HEK293 (cell line): ENCODE results near the gene ADAD1.

Source experiments
- CTCF ChIA-PET: fragments of 350-600 bp; formaldehyde crosslinking; extraction: SDS; loops from one replicate; lab custom pipeline; 2021; ENCODE audit warnings: antibody characterized with exemption; lab: Yijun Ruan, JAX
- POLR2A ChIA-PET: fragments of 300-600 bp; formaldehyde crosslinking; extraction: SDS; loops from one replicate; lab custom pipeline; 2020; ENCODE audit warnings: antibody characterized with exemption, inconsistent platforms; lab: Yijun Ruan, JAX
- H3K27ac ChIP-seq: fragments of 200-500 bp; sonication (Bioruptor generic); 2 replicates; pipeline ENCODE4 v1.5.1; 2014; ENCODE audit warnings: low read depth, low read length, control low read depth, inconsistent platforms; ENCODE audit errors: extremely low read depth
- H3K36me3 ChIP-seq, 2 experiments: fragments of 200-500 bp in 1 of 2; sonication (Bioruptor generic) in 1 of 2; 1 replicate in 1 of 2; 2 replicates in 1 of 2; pipeline ENCODE4 v1.5.1; 2014 to 2017; ENCODE audit warnings: inconsistent platforms in 2 of 2, low read length in 2 of 2; ENCODE audit not compliant: control insufficient read depth in 2 of 2, insufficient read depth in 1 of 2
- H3K4me1 ChIP-seq: fragments of 200-500 bp; sonication (Bioruptor generic); 2 replicates; pipeline ENCODE4 v1.5.1; 2014; ENCODE audit warnings: mild to moderate bottlenecking, low read length, inconsistent platforms; ENCODE audit not compliant: control insufficient read depth, insufficient read depth
- H3K4me3 ChIP-seq: 2 replicates; pipeline ENCODE4 v1.5.1; 2011; ENCODE audit warnings: low read depth, mild to moderate bottlenecking, control low read depth, low read length, moderate library complexity
- H3K9me3 ChIP-seq: fragments of 200-500 bp; sonication (Bioruptor generic); 2 replicates; pipeline ENCODE4 v1.5.1; 2014; ENCODE audit warnings: low read depth, low read length, inconsistent platforms; ENCODE audit not compliant: control insufficient read depth, insufficient read depth
- FEZF1 ChIP-seq: fragments of 450-650 bp; formaldehyde crosslinking; IDR thresholded peaks from 2 replicates; pipeline ENCODE4 v1.5.1; 2016; ENCODE audit warnings: missing biosample characterization, missing genetic modification characterization
- GLI2 ChIP-seq: fragments of 450-650 bp; formaldehyde crosslinking; IDR thresholded peaks from 2 replicates; pipeline ENCODE4; 2017; ENCODE audit warnings: missing biosample characterization, missing genetic modification characterization, low read depth, borderline replicate concordance
- GLI4 ChIP-seq: fragments of 450-650 bp; formaldehyde crosslinking; IDR thresholded peaks from 2 replicates; pipeline ENCODE4 v1.5.1; 2016; ENCODE audit warnings: missing biosample characterization, missing genetic modification characterization
- HOXA7 ChIP-seq: sonication (generic); formaldehyde crosslinking; IDR thresholded peaks from 2 replicates; pipeline ENCODE4 v1.8.1; 2022; ENCODE audit warnings: missing genetic modification reagents, borderline replicate concordance
- KLF1 ChIP-seq: fragments of 450-650 bp; formaldehyde crosslinking; IDR thresholded peaks from 2 replicates; pipeline ENCODE4 v1.5.1; 2016; ENCODE audit warnings: missing biosample characterization, missing genetic modification characterization
- KLF8 ChIP-seq: fragments of 450-650 bp; formaldehyde crosslinking; IDR thresholded peaks from 2 replicates; pipeline ENCODE4 v1.5.1; 2016; ENCODE audit warnings: missing biosample characterization, missing genetic modification characterization
- TCF7L2 ChIP-seq: IDR thresholded peaks from 2 replicates; pipeline ENCODE4 v1.6.1; 2011; ENCODE audit warnings: low read depth, mild to moderate bottlenecking, inconsistent platforms, low read length, moderate library complexity, borderline replicate concordance
- ZBTB48 ChIP-seq: fragments of 450-650 bp; formaldehyde crosslinking; IDR thresholded peaks from 2 replicates; pipeline ENCODE4 v1.5.1; 2016; ENCODE audit warnings: missing biosample characterization, missing genetic modification characterization
- ZBTB8A ChIP-seq: fragments of 450-650 bp; formaldehyde crosslinking; IDR thresholded peaks from 2 replicates; pipeline ENCODE4 v1.5.1; 2016; ENCODE audit warnings: missing biosample characterization, missing genetic modification characterization
- ZFP3 ChIP-seq: fragments of 450-650 bp; formaldehyde crosslinking; IDR thresholded peaks from 2 replicates; pipeline ENCODE4 v1.5.1; 2016; ENCODE audit warnings: low read depth, missing biosample characterization, missing genetic modification characterization
- ZIC2 ChIP-seq: fragments of 450-650 bp; formaldehyde crosslinking; IDR thresholded peaks from 2 replicates; pipeline ENCODE4 v1.5.1; 2016; ENCODE audit warnings: missing biosample characterization, missing genetic modification characterization
- ZNF133 ChIP-seq: fragments of 450-650 bp; formaldehyde crosslinking; IDR thresholded peaks from 2 replicates; pipeline ENCODE4 v1.5.1; 2016; ENCODE audit warnings: missing biosample characterization, missing genetic modification characterization
- ZNF184 ChIP-seq: fragments of 450-650 bp; IDR thresholded peaks from 2 replicates; pipeline ENCODE4 v1.5.1; 2018; ENCODE audit warnings: missing biosample characterization, mild to moderate bottlenecking, missing genetic modification characterization
- ZNF24 ChIP-seq: fragments of 450-650 bp; formaldehyde crosslinking; IDR thresholded peaks from 2 replicates; pipeline ENCODE4 v1.5.1; 2016; ENCODE audit warnings: missing biosample characterization, missing genetic modification characterization
- ZNF354C ChIP-seq: fragments of 450-650 bp; formaldehyde crosslinking; IDR thresholded peaks from 2 replicates; pipeline ENCODE4 v1.5.1; 2016; ENCODE audit warnings: missing biosample characterization, missing genetic modification characterization, low read depth, borderline replicate concordance
- ZNF473 ChIP-seq: fragments of 450-650 bp; formaldehyde crosslinking; IDR thresholded peaks from 2 replicates; pipeline ENCODE4 v1.5.1; 2017; ENCODE audit warnings: missing biosample characterization, missing genetic modification characterization
- ZNF510 ChIP-seq: fragments of 450-650 bp; formaldehyde crosslinking; IDR thresholded peaks from 2 replicates; pipeline ENCODE4 v1.5.1; 2018; ENCODE audit warnings: mild to moderate bottlenecking, missing genetic modification characterization, missing biosample characterization; ENCODE audit not compliant: insufficient replicate concordance
- ZNF521 ChIP-seq: fragments of 450-650 bp; formaldehyde crosslinking; IDR thresholded peaks from 2 replicates; pipeline ENCODE4 v1.5.1; 2017; ENCODE audit warnings: missing biosample characterization, mild to moderate bottlenecking, missing genetic modification characterization
- ZNF660 ChIP-seq: fragments of 450-650 bp; IDR thresholded peaks from 2 replicates; pipeline ENCODE4 v1.5.1; 2018; ENCODE audit warnings: missing biosample characterization, mild to moderate bottlenecking, missing genetic modification characterization
- ZNF670 ChIP-seq: fragments of 450-650 bp; formaldehyde crosslinking; IDR thresholded peaks from 2 replicates; pipeline ENCODE4 v1.5.1; 2016; ENCODE audit warnings: missing biosample characterization, missing genetic modification characterization, low read depth
- TF ChIP-seq, protein P1 (sequence below): fragments of 450-650 bp; formaldehyde crosslinking; IDR thresholded peaks from 2 replicates; pipeline ENCODE4 v1.5.1; 2016; ENCODE audit warnings: missing biosample characterization, missing genetic modification characterization
- TF ChIP-seq, protein P2 (sequence below): fragments of 450-650 bp; formaldehyde crosslinking; IDR thresholded peaks from 2 replicates; pipeline ENCODE4 v1.5.1; 2016; ENCODE audit warnings: missing biosample characterization, missing genetic modification characterization
- TF ChIP-seq, protein P3 (sequence below): fragments of 450-650 bp; formaldehyde crosslinking; IDR thresholded peaks from 2 replicates; pipeline ENCODE4 v1.5.1; 2017; ENCODE audit warnings: missing biosample characterization, mild to moderate bottlenecking, missing genetic modification characterization, moderate library complexity
- TF ChIP-seq, protein P4 (sequence below): fragments of 450-650 bp; formaldehyde crosslinking; IDR thresholded peaks from 2 replicates; pipeline ENCODE4 v1.5.1; 2016; ENCODE audit warnings: missing biosample characterization, missing genetic modification characterization

The ADAD1 gene

DNA sequence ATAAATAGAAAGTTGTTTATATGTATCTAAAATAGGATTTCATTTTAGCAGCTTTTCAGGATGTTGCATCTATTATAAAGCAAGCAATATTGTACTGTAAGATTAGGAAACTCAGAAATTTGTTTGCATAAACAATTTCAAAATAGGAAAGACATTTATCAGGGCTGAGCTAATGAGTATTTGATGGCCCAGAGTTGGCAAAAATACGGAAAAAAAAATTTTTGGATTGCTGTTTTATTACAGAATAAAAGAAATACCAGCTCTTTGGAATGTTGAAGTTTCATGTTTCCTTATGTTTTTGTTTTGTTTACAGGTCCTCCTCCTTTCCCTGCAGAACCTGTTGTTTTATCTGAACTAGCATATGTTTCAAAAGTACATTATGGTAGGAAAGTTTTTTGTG lies 14.5 kb downstream of the ADAD1 start:
- ChIA-PET CTCF (no interaction called here), POLR2A (no interaction called here)
- no peaks in the 10 kb centered on the region for H3K36me3 ChIP-seq
- no peaks in the 10 kb centered on the region for H3K9me3 ChIP-seq
- H3K4me3 ChIP-seq: no peak overlapping the region
- TF ChIP-seq ZNF133 (no peak), ZNF354C (tag by site-specific recombination) (no peak), ZNF473 (tag by site-specific recombination) (no peak), KLF1 (no peak), ZBTB48 (tag by site-specific recombination) (no peak), FEZF1 (tag by site-specific recombination) (no peak), TCF7L2 (no peak), ZNF24 (tag by site-specific recombination) (no peak), ZNF660 (tag by site-specific recombination) (no peak)
- TF ChIP-seq, protein P1, sequence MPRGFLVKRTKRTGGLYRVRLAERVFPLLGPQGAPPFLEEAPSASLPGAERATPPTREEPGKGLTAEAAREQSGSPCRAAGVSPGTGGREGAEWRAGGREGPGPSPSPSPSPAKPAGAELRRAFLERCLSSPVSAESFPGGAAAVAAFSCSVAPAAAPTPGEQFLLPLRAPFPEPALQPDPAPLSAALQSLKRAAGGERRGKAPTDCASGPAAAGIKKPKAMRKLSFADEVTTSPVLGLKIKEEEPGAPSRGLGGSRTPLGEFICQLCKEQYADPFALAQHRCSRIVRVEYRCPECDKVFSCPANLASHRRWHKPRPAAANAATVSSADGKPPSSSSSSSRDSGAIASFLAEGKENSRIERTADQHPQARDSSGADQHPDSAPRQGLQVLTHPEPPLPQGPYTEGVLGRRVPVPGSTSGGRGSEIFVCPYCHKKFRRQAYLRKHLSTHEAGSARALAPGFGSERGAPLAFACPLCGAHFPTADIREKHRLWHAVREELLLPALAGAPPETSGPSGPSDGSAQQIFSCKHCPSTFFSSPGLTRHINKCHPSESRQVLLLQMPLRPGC (tag by site-specific recombination): no peak
- TF ChIP-seq, protein P2, sequence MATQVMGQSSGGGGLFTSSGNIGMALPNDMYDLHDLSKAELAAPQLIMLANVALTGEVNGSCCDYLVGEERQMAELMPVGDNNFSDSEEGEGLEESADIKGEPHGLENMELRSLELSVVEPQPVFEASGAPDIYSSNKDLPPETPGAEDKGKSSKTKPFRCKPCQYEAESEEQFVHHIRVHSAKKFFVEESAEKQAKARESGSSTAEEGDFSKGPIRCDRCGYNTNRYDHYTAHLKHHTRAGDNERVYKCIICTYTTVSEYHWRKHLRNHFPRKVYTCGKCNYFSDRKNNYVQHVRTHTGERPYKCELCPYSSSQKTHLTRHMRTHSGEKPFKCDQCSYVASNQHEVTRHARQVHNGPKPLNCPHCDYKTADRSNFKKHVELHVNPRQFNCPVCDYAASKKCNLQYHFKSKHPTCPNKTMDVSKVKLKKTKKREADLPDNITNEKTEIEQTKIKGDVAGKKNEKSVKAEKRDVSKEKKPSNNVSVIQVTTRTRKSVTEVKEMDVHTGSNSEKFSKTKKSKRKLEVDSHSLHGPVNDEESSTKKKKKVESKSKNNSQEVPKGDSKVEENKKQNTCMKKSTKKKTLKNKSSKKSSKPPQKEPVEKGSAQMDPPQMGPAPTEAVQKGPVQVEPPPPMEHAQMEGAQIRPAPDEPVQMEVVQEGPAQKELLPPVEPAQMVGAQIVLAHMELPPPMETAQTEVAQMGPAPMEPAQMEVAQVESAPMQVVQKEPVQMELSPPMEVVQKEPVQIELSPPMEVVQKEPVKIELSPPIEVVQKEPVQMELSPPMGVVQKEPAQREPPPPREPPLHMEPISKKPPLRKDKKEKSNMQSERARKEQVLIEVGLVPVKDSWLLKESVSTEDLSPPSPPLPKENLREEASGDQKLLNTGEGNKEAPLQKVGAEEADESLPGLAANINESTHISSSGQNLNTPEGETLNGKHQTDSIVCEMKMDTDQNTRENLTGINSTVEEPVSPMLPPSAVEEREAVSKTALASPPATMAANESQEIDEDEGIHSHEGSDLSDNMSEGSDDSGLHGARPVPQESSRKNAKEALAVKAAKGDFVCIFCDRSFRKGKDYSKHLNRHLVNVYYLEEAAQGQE (tag by site-specific recombination): no peak
- H3K27ac ChIP-seq: no peak overlapping the region
- H3K4me1 ChIP-seq: no peaks in the 10 kb centered on the region

DNA sequence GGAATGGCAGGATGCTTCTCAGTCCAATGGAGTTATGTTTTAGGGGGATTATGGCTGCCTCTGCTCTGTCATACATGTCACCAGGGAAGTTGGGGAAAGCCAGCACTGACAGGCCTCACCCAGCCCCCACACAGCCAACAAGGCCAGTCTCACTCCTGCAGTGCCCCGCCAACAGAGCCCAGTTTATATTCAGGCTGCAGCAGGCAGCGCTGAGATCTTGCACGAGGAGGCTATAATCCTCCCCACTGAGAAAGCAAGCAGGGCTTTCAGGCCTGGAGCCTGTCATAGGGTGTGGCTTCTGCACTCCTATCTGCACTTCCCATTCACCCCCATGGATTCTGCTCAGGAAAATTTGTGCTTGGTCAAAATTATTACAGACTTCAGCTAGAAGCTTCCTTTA lies 25.1 kb downstream of the ADAD1 start:
- H3K4me3 ChIP-seq: no peak overlapping the region
- H3K4me1 ChIP-seq: peaks cover 3% of the 10 kb centered on the region; the same call in 1 of the 2 replicates
- TF ChIP-seq ZNF510 (tag by site-specific recombination) (no peak), ZIC2 (peak; percentile 50)
- TF ChIP-seq, protein P3, sequence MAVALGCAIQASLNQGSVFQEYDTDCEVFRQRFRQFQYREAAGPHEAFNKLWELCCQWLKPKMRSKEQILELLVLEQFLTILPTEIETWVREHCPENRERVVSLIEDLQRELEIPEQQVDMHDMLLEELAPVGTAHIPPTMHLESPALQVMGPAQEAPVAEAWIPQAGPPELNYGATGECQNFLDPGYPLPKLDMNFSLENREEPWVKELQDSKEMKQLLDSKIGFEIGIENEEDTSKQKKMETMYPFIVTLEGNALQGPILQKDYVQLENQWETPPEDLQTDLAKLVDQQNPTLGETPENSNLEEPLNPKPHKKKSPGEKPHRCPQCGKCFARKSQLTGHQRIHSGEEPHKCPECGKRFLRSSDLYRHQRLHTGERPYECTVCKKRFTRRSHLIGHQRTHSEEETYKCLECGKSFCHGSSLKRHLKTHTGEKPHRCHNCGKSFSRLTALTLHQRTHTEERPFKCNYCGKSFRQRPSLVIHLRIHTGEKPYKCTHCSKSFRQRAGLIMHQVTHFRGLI (tag by site-specific recombination): peak; percentile 70; the same call in 1 of the 2 replicates
- TF ChIP-seq, all 188 proteins: peak for 2
- CTCF ChIA-PET: interaction anchor here (1.0 kb wide), 1 partner anchor 175 kb away, joined by 3 read pairs; no protein-coding TSS in a partner anchor
- Histone ChIP-seq H3K27ac (no peak overlapping the region), H3K36me3 (no peaks in the 10 kb centered on the region), H3K9me3 (no peaks in the 10 kb centered on the region)
- POLR2A ChIA-PET: no interaction called here

DNA sequence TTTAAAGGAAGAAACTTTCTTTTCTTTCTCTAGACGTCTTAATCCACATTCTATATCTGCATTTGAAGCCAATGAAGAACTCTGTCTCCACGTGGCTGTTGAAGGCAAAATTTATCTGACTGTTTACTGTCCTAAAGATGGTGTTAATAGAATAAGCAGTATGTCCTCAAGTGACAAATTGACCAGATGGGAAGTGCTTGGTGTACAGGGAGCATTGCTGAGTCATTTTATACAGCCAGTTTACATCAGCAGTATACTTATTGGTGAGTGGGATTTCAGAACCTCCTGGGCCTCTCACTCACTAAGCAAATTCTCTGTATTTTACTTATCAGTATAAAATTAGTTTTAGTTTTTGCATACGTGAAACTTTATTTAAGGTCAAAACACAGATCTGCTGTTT lies 33.7 kb downstream of the ADAD1 start:
- no peaks in the 10 kb centered on the region for H3K4me1 ChIP-seq
- no peaks in the 10 kb centered on the region for H3K9me3 ChIP-seq
- no peak overlapping the region for H3K27ac ChIP-seq
- no peaks in the 10 kb centered on the region for H3K36me3 ChIP-seq
- POLR2A ChIA-PET: no interaction called here
- no peak overlapping the region for H3K4me3 ChIP-seq
- CTCF ChIA-PET: no interaction called here
- TF ChIP-seq ZNF670 (no peak), GLI2 (tag by site-specific recombination) (no peak), KLF8 (no peak), FEZF1 (tag by site-specific recombination) (no peak), ZNF521 (no peak), ZNF184 (no peak), ZFP3 (tag by site-specific recombination) (no peak), HOXA7 (no peak), GLI4 (tag by site-specific recombination) (no peak), ZBTB8A (tag by site-specific recombination) (no peak)
- TF ChIP-seq, protein P3 (tag by site-specific recombination): no peak
- TF ChIP-seq, protein P4, sequence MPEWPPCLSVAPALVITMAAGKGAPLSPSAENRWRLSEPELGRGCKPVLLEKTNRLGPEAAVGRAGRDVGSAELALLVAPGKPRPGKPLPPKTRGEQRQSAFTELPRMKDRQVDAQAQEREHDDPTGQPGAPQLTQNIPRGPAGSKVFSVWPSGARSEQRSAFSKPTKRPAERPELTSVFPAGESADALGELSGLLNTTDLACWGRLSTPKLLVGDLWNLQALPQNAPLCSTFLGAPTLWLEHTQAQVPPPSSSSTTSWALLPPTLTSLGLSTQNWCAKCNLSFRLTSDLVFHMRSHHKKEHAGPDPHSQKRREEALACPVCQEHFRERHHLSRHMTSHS: no peak
